ENCODE data around the gene EMC7. TPM values are rescaled to one million over a fixed set of nuclear protein-coding genes. Genes with fewer than 3 reads are reported as not detected.

The EMC7 gene
- total and polyA plus RNA-seq, 2 donors (not counting 1 experiment from before 2014, with no cell fraction given), result 18.4 to 29.9 TPM

DNA sequence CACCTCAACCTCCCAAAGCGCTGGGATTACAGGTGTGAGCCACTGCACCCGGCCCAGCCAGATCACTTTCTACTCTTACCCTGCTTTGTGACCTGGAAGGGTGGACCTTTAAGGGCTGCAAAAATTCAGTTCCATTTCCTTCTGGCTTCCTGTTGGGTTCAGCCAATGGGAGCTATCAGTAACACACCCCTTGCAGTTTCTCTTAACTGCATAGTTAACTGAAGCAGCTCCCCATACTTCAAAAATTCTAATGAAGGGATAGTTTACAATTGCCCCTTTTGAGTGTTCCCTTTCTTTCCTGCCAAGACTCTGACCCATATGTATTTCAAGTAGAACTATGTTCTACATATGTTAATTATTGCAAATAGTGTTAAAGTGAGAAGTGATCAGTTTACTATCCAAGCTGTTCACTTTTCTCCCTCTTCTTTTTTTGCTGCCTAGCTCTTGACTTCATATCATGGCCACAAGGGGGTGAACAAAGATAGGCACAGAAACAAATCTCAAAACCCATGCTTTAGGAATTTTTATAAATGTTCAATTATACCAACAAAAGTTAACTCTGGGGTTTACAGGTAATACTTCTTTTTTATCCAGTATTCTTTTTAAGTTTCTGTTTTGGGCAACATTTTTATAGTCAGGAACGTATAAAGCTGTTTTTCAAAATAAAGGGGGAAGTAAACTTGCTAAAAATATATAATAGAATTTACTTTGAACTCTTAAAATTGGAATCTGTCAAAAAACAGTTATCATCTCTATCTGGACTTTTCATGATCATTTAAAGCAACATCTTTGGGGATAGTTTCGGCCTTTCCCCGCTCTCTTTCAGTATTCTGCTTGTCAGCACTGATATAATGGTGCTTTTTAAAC, 8.4 kb upstream of the EMC7 start:
- H3K27me3 ChIP-seq (replicated peaks in 1 of 4; ENCODE audit: control extremely low read depth in 1 of 4, control insufficient read depth in 3 of 4, insufficient read depth in 4 of 4, low read length in 3 of 4), result no peaks in the 10 kb centered on the region
- ATAC-seq (ENCODE audit: low read depth), result peak; percentile 54
- intact Hi-C loops (cut with micrococcal nuclease), result loop anchor here (1.0 kb wide), 2 partner anchors 100 to 478 kb away; partner anchors contain the start of gene KATNBL1
- H3K9me3 ChIP-seq (ENCODE audit: control extremely low read depth in 1 of 3, control insufficient read depth in 2 of 3, insufficient read depth in 1 of 3, low read length in 2 of 3), result no peaks in the 10 kb centered on the region
- TF ChIP-seq, protein P1, sequence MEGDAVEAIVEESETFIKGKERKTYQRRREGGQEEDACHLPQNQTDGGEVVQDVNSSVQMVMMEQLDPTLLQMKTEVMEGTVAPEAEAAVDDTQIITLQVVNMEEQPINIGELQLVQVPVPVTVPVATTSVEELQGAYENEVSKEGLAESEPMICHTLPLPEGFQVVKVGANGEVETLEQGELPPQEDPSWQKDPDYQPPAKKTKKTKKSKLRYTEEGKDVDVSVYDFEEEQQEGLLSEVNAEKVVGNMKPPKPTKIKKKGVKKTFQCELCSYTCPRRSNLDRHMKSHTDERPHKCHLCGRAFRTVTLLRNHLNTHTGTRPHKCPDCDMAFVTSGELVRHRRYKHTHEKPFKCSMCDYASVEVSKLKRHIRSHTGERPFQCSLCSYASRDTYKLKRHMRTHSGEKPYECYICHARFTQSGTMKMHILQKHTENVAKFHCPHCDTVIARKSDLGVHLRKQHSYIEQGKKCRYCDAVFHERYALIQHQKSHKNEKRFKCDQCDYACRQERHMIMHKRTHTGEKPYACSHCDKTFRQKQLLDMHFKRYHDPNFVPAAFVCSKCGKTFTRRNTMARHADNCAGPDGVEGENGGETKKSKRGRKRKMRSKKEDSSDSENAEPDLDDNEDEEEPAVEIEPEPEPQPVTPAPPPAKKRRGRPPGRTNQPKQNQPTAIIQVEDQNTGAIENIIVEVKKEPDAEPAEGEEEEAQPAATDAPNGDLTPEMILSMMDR (IDR thresholded peaks at IDR 0.05), result peak; percentile 57
- no peak for TF ChIP-seq EZH2 (IDR thresholded peaks at IDR 0.05; ENCODE audit: borderline replicate concordance, insufficient read depth, low read depth, low read length, poor library complexity, severe bottlenecking)
- Mint-ChIP-seq H3K27me3 (peaks cover 10% of the 10 kb centered on the region), H3K27ac (no peak overlapping the region), H3K9me3 (ENCODE audit: insufficient read depth) (no peaks in the 10 kb centered on the region), H3K4me3 (no peak overlapping the region), H3K4me1 (no peaks in the 10 kb centered on the region)
- H3K36me3 ChIP-seq (replicated peaks in 1 of 2; ENCODE audit: control extremely low read depth in 1 of 2, control insufficient read depth in 1 of 2, extremely low read depth in 1 of 2, insufficient read depth in 2 of 2, low read length in 1 of 2), result no peaks in the 10 kb centered on the region
- WGBS (ENCODE audit: insufficient coverage), result 95% methylated on average over 2 of the region's 5 CpGs
- CTCF ChIA-PET, result interaction anchor here (0.7 to 3.6 kb wide), 9 partner anchors 12 to 477 kb away, joined by 3 to 30 read pairs (median 5); partner anchors contain the start of genes KATNBL1 and LPCAT4
- H3K4me1 ChIP-seq (ENCODE audit: control insufficient read depth in 2 of 2, insufficient read depth in 2 of 2, low read length in 2 of 2), result no peaks in the 10 kb centered on the region
- no peaks in the 10 kb centered on the region for H4K20me1 ChIP-seq (ENCODE audit: control insufficient read depth, insufficient read depth, low read length, poor library complexity, severe bottlenecking)
- H3K27ac ChIP-seq (ENCODE audit: low read length in 2 of 2), result no peak overlapping the region
- H3K4me3 ChIP-seq (ENCODE audit: control extremely low read depth in 1 of 5, extremely low read depth in 1 of 5, insufficient read depth in 1 of 5, low read depth in 2 of 5, low read length in 4 of 5), result no peak overlapping the region
- no peak overlapping the region for H2AFZ ChIP-seq (ENCODE audit: insufficient read depth, low read depth, low read length, poor library complexity, severe bottlenecking)
- H3K9ac ChIP-seq (ENCODE audit: low read length), result no peak overlapping the region
- DNase-seq, result peak; percentile 38
- no peaks in the 10 kb centered on the region for H3K79me2 ChIP-seq (ENCODE audit: control insufficient read depth, insufficient read depth, low read length)
- H3K4me2 ChIP-seq (replicated peaks; ENCODE audit: low read depth, low read length, poor library complexity, severe bottlenecking), result no peak overlapping the region
- POLR2A ChIA-PET, result no interaction called here

DNA sequence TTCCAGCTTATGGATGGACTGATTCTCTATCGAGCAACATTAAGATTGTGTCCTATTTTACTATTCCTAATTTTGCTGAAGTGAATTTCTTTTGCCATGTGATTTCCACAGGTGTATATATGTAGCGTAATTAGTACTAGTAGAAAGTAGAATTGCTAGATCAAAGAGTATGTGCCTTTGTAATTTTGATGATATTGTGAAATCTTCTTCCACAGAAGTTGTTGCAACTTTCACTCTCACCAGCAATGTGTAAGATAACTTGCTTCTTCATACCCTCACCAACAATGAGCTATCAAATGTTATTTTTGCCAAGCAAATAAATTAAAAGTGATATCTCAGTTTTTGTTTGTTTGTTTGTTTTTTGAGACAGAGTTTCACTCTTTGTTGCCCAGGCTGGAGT, 5.7 kb upstream of the EMC7 start:
- H2AFZ ChIP-seq (ENCODE audit: insufficient read depth, low read depth, low read length, poor library complexity, severe bottlenecking), result no peak overlapping the region

More for the DNA sequence above, 5.7 kb upstream of the EMC7 start:
- H3K79me2 ChIP-seq (ENCODE audit: control insufficient read depth, insufficient read depth, low read length), result peaks cover 19% of the 10 kb centered on the region
- ChIA-PET CTCF (interaction anchor here (3.6 kb wide), 1 partner anchor 102 kb away, joined by 30 read pairs; the partner anchor contains the start of gene KATNBL1), POLR2A (interaction anchor here (0.6 kb wide), 1 partner anchor 489 kb away, joined by 5 read pairs; no protein-coding TSS in a partner anchor)
- no peaks in the 10 kb centered on the region for H3K36me3 ChIP-seq (replicated peaks in 1 of 2; ENCODE audit: control extremely low read depth in 1 of 2, control insufficient read depth in 1 of 2, extremely low read depth in 1 of 2, insufficient read depth in 2 of 2, low read length in 1 of 2)
- H3K4me3 ChIP-seq (ENCODE audit: control extremely low read depth in 1 of 5, extremely low read depth in 1 of 5, insufficient read depth in 1 of 5, low read depth in 2 of 5, low read length in 4 of 5), result no peak overlapping the region
- H3K27ac ChIP-seq (ENCODE audit: low read length in 2 of 2), result no peak overlapping the region
- TF ChIP-seq EZH2 (IDR thresholded peaks at IDR 0.05; ENCODE audit: borderline replicate concordance, insufficient read depth, low read depth, low read length, poor library complexity, severe bottlenecking), result no peak
- TF ChIP-seq, protein P1 (IDR thresholded peaks at IDR 0.05), result no peak
- no peaks in the 10 kb centered on the region for H3K9me3 ChIP-seq (ENCODE audit: control extremely low read depth in 1 of 3, control insufficient read depth in 2 of 3, insufficient read depth in 1 of 3, low read length in 2 of 3)
- Mint-ChIP-seq H3K4me3 (no peak overlapping the region), H3K27ac (no peak overlapping the region), H3K27me3 (no peaks in the 10 kb centered on the region), H3K9me3 (ENCODE audit: insufficient read depth) (no peaks in the 10 kb centered on the region), H3K4me1 (peaks cover 14% of the 10 kb centered on the region)
- DNase-seq, result no peak
- no peak overlapping the region for H3K9ac ChIP-seq (ENCODE audit: low read length)
- no peaks in the 10 kb centered on the region for H3K27me3 ChIP-seq (replicated peaks in 1 of 4; ENCODE audit: control extremely low read depth in 1 of 4, control insufficient read depth in 3 of 4, insufficient read depth in 4 of 4, low read length in 3 of 4)
- peaks cover 6 to 8% of the 10 kb centered on the region in 2 donors for H3K4me1 ChIP-seq (ENCODE audit: control insufficient read depth in 2 of 2, insufficient read depth in 2 of 2, low read length in 2 of 2)
- H3K4me2 ChIP-seq (replicated peaks; ENCODE audit: low read depth, low read length, poor library complexity, severe bottlenecking), result no peak overlapping the region
- H4K20me1 ChIP-seq (ENCODE audit: control insufficient read depth, insufficient read depth, low read length, poor library complexity, severe bottlenecking), result no peaks in the 10 kb centered on the region
- WGBS (ENCODE audit: insufficient coverage), result 80% methylated on average over 1 of the region's 2 CpGs
- no peak for ATAC-seq (ENCODE audit: low read depth)
- intact Hi-C loops (cut with micrococcal nuclease), result no loop called here

All from B cell (primary cell).